ENCODE results near the gene TRAM2.

- TF ChIP-seq MTERF4 (CRISPR knock-in tag; IDR thresholded peaks at IDR 0.05), result no peak
- no peak for TF ChIP-seq EP300 (IDR thresholded peaks at IDR 0.05; ENCODE audit: low read depth in 2 of 2, low read length in 2 of 2)
- no peak for TF ChIP-seq EP300 (CRISPR knock-in tag; IDR thresholded peaks at IDR 0.05; ENCODE audit: borderline replicate concordance)
- TF ChIP-seq TFAP4 (IDR thresholded peaks at IDR 0.05; ENCODE audit: borderline replicate concordance, low read depth), result no peak
- no peak for TF ChIP-seq CREBL2 (CRISPR knock-in tag; IDR thresholded peaks at IDR 0.05; ENCODE audit: borderline replicate concordance)
- no peak for TF ChIP-seq TCF12 (IDR thresholded peaks at IDR 0.05)
- TF ChIP-seq TCF12 (CRISPR knock-in tag; IDR thresholded peaks at IDR 0.05), result no peak
These were observed 58.4 kb downstream of the TRAM2 start for GRCh38 chr6:52518279-52518945.

Data from HepG2 (cell line).